ENCODE measurements around the gene TECPR1.
"Not testable (repeated sequence)": the region's sequence is repeated elsewhere in the genome, so short reads cannot be mapped to it uniquely, and the experiment has no call there.

Gene TECPR1

DNA sequence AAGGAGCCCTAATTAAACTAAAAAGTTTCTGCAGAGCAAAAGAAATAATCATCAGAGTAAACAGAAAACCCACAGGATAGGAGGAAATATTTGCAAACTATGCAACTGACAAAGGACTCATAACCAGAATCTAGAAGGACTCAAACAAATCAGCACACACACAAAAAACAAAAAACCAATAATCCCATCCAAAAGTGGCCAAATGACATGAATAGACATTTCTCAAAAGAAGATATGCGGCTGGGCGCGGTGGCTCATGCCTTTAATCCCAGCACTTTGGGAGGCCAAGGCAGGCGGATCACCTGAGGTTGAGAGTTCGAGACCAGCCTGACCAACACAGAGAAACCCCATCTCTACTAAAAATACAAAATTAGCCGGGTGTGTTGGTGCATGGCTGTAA is 32.6 kb downstream of the TECPR1 start:
- H3K4me1 ChIP-seq (ENCODE audit: control insufficient read depth, low read depth, low read length); DNase-seq; H3K4me3 ChIP-seq (ENCODE audit: low read length); H3K4me2 ChIP-seq (ENCODE audit: low read length); H2AK5ac ChIP-seq (ENCODE audit: low read length); H3K18ac ChIP-seq (ENCODE audit: low read length); H3K23ac ChIP-seq (ENCODE audit: low read length); H3K79me2 ChIP-seq (ENCODE audit: control insufficient read depth, insufficient read depth, low read length); H3K27ac ChIP-seq (ENCODE audit: low read depth, low read length); H3K4ac ChIP-seq (ENCODE audit: low read depth, low read length); H3K9ac ChIP-seq (ENCODE audit: low read length); H2BK15ac ChIP-seq (replicated peaks; ENCODE audit: low read depth); H3K27me3 ChIP-seq (ENCODE audit: insufficient read depth, low read length, poor library complexity); H2BK5ac ChIP-seq (ENCODE audit: low read length); H3K79me1 ChIP-seq (ENCODE audit: low read length); H3K56ac ChIP-seq (ENCODE audit: low read length); H4K8ac ChIP-seq (ENCODE audit: low read depth, low read length); H4K5ac ChIP-seq (ENCODE audit: low read length); H3K36me3 ChIP-seq (ENCODE audit: control insufficient read depth, insufficient read depth, low read length); H2BK120ac ChIP-seq (ENCODE audit: low read depth, low read length): not testable (repeated sequence)
- no CpG with 5 or more reads among the region's 6 CpGs for WGBS (ENCODE audit: extremely low coverage, insufficient coverage, low lambda C conversion rate)

DNA sequence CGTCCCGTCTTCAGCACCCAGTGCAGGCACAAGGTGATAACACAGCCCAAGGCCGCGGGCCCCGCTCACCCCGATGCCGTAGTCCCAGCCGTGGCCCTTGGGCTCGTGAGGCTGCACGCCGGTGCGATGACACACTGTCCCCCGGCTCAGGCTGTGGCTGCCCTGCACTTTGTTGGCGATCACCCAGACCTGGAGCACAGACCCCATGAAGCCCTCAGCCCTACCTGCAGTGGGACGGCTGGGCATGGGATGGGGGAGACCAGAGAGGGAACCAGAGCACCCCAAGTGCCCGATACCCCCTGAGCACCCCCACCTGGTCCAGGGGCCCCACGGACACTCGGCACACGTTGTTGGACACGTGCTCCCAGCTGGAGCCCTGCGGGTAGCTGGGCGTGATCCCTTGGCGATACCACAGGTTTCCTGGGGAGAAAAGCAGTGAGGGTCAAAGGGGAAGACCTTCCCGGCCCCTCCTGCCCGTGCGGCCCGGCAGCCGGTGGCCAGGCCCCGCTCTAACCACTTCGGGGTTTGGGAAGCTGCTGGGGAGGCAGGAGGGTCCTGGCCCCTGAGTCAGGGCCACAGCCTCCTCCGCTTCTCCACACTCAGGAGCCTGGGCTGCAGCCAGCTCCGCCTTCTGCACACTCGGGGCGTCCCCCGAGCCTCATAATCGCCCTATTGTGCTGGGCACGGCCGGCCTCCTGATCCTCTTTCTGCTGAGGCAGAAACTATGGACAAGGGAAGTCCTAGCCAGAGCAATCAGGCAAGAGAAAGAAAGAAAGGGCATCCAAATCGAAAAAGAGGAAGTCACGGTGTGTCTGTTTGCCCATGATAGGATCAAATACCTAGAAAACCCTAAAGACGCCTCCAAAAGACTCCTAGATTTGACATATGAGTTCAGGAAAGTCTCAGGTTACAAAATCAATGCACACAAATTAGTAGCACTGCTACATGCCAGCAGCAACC is 34.1 kb downstream of the TECPR1 start:
- H3K4me3 ChIP-seq (ENCODE audit: low read length) = no peak overlapping the region
- no peaks in the 10 kb centered on the region for H3K4me1 ChIP-seq (ENCODE audit: control insufficient read depth, low read depth, low read length)
- no peak overlapping the region for H3K4me2 ChIP-seq (ENCODE audit: low read length)
- no peak for DNase-seq
- no peak overlapping the region for H3K23ac ChIP-seq (ENCODE audit: low read length)
- no peak overlapping the region for H4K5ac ChIP-seq (ENCODE audit: low read length)
- no peak overlapping the region for H2AK5ac ChIP-seq (ENCODE audit: low read length)
- no peak overlapping the region for H3K9ac ChIP-seq (ENCODE audit: low read length)
- H3K18ac ChIP-seq (ENCODE audit: low read length) = no peak overlapping the region
- H3K79me2 ChIP-seq (ENCODE audit: control insufficient read depth, insufficient read depth, low read length) = no peaks in the 10 kb centered on the region
- H3K27ac ChIP-seq (ENCODE audit: low read depth, low read length) = no peak overlapping the region
- H3K56ac ChIP-seq (ENCODE audit: low read length) = no peak overlapping the region
- no peak overlapping the region for H3K4ac ChIP-seq (ENCODE audit: low read depth, low read length)
- no peak overlapping the region for H4K8ac ChIP-seq (ENCODE audit: low read depth, low read length)
- no peak overlapping the region for H2BK5ac ChIP-seq (ENCODE audit: low read length)
- H2BK15ac ChIP-seq (replicated peaks; ENCODE audit: low read depth) = no peak overlapping the region
- no peaks in the 10 kb centered on the region for H3K36me3 ChIP-seq (ENCODE audit: control insufficient read depth, insufficient read depth, low read length)
- H2BK120ac ChIP-seq (ENCODE audit: low read depth, low read length) = no peak overlapping the region
- H3K79me1 ChIP-seq (ENCODE audit: low read length) = no peaks in the 10 kb centered on the region
- no peaks in the 10 kb centered on the region for H3K27me3 ChIP-seq (ENCODE audit: insufficient read depth, low read length, poor library complexity)
- no CpG with 5 or more reads among the region's 41 CpGs for WGBS (ENCODE audit: extremely low coverage, insufficient coverage, low lambda C conversion rate)

DNA sequence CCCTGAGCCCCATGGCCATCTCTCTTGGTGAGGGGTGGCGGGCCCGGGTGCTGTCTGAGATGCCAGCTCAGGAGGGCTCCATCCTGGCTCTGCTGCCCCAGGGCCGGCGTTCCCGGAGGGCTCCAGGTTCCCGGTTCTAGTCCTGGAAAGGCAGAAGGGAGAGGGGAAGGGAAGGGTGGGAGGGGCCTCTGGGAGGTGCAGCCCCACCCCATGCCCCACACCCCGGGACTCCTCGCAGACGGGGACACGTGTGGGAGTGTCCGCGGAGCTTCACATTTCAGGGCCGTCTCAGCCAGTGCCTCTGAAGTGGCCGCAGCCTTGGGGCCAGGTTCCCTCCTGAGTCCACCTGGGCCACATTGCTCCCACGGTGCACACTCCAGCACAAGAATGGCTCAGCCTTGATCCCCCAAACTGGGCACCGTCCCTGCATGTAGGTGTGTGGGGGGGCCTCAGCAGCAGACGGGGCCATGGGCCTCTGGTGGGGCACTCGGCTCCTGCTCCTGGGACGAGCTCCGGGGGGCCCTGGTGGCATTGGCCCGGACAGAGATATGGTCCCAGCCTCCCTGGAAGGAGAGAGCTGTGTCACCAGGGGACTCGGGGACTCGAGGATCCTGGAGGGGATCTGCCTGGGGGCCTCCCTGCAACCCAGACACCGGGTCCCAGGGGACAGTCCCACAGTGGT is 35.0 kb downstream of the TECPR1 start:
- H3K79me2 ChIP-seq (ENCODE audit: control insufficient read depth, insufficient read depth, low read length) = no peaks in the 10 kb centered on the region
- H3K4me3 ChIP-seq (ENCODE audit: low read length) = no peak overlapping the region
- H2AK5ac ChIP-seq (ENCODE audit: low read length) = no peak overlapping the region
- H3K9ac ChIP-seq (ENCODE audit: low read length) = no peak overlapping the region
- H2BK120ac ChIP-seq (ENCODE audit: low read depth, low read length) = no peak overlapping the region
- H4K8ac ChIP-seq (ENCODE audit: low read depth, low read length) = no peak overlapping the region
- H3K36me3 ChIP-seq (ENCODE audit: control insufficient read depth, insufficient read depth, low read length) = no peaks in the 10 kb centered on the region
- H2BK5ac ChIP-seq (ENCODE audit: low read length) = no peak overlapping the region
- no peak overlapping the region for H3K23ac ChIP-seq (ENCODE audit: low read length)
- no peaks in the 10 kb centered on the region for H3K4me1 ChIP-seq (ENCODE audit: control insufficient read depth, low read depth, low read length)
- H3K79me1 ChIP-seq (ENCODE audit: low read length) = no peaks in the 10 kb centered on the region
- H3K4ac ChIP-seq (ENCODE audit: low read depth, low read length) = no peak overlapping the region
- no peaks in the 10 kb centered on the region for H3K27me3 ChIP-seq (ENCODE audit: insufficient read depth, low read length, poor library complexity)
- H3K27ac ChIP-seq (ENCODE audit: low read depth, low read length) = no peak overlapping the region
- no CpG with 5 or more reads among the region's 24 CpGs for WGBS (ENCODE audit: extremely low coverage, insufficient coverage, low lambda C conversion rate)
- H3K4me2 ChIP-seq (ENCODE audit: low read length) = no peak overlapping the region
- H3K18ac ChIP-seq (ENCODE audit: low read length) = no peak overlapping the region
- H4K5ac ChIP-seq (ENCODE audit: low read length) = no peak overlapping the region
- H2BK15ac ChIP-seq (replicated peaks; ENCODE audit: low read depth) = no peak overlapping the region
- no peak overlapping the region for H3K56ac ChIP-seq (ENCODE audit: low read length)
- no peak for DNase-seq

DNA sequence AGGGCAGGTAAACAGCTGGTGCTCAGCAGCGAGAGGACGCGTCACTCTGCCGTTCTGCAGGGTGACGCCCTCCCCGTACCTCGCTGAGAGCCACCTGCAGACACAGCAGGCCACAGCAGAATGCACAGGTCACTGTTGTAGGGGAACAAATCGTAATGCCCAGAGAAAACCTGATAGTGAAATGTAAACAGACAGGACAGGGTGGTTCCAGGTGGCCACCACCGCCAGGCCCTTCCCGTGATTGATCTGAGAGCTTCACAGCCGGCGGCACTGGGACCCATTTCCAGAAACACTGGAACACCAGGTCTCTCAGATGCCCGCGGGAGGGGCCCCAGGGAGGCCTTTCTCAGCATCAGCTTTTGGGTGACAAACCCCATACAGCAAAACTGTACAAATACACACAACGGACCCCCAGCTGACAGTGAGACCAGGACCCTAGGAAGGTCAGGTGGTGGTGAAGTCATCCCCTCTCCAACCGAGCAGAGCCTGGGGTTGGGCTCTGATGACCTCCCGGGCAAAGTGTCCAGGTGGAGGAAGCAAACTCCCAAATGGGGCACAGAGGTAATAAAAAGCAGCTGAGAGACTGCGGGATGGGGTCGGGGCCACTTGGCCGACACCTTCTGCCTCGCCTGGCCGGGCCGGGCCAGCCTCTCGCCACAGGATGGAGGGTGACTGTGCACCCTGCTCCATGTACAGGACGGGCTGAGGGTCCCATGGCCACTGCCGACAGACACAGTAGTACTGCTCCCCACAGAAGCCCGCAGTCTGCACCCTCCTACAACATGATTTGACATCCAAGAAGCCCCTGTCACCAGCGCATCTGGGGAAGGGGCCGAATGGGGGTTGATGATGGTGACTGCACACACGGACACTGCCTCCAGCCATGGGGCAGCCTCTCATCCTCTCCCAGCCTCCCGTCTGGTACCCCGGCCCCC is 36.2 kb downstream of the TECPR1 start:
- Histone ChIP-seq H3K9ac (ENCODE audit: low read length) (no peak overlapping the region), H4K8ac (ENCODE audit: low read depth, low read length) (no peak overlapping the region), H4K5ac (ENCODE audit: low read length) (no peak overlapping the region), H3K4me2 (ENCODE audit: low read length) (no peak overlapping the region), H3K36me3 (ENCODE audit: control insufficient read depth, insufficient read depth, low read length) (no peaks in the 10 kb centered on the region), H3K27me3 (ENCODE audit: insufficient read depth, low read length, poor library complexity) (no peaks in the 10 kb centered on the region), H3K56ac (ENCODE audit: low read length) (no peak overlapping the region), H2BK5ac (ENCODE audit: low read length) (no peak overlapping the region), H3K4ac (ENCODE audit: low read depth, low read length) (no peak overlapping the region), H3K18ac (ENCODE audit: low read length) (no peak overlapping the region), H3K4me1 (ENCODE audit: control insufficient read depth, low read depth, low read length) (no peaks in the 10 kb centered on the region), H3K79me2 (ENCODE audit: control insufficient read depth, insufficient read depth, low read length) (no peaks in the 10 kb centered on the region), H3K4me3 (ENCODE audit: low read length) (no peak overlapping the region), H3K23ac (ENCODE audit: low read length) (no peak overlapping the region), H2BK120ac (ENCODE audit: low read depth, low read length) (no peak overlapping the region), H3K27ac (ENCODE audit: low read depth, low read length) (no peak overlapping the region), H2BK15ac (replicated peaks; ENCODE audit: low read depth) (no peak overlapping the region), H2AK5ac (ENCODE audit: low read length) (no peak overlapping the region), H3K79me1 (ENCODE audit: low read length) (no peaks in the 10 kb centered on the region)
- no peak for DNase-seq
- no CpG with 5 or more reads among the region's 32 CpGs for WGBS (ENCODE audit: extremely low coverage, insufficient coverage, low lambda C conversion rate)

DNA sequence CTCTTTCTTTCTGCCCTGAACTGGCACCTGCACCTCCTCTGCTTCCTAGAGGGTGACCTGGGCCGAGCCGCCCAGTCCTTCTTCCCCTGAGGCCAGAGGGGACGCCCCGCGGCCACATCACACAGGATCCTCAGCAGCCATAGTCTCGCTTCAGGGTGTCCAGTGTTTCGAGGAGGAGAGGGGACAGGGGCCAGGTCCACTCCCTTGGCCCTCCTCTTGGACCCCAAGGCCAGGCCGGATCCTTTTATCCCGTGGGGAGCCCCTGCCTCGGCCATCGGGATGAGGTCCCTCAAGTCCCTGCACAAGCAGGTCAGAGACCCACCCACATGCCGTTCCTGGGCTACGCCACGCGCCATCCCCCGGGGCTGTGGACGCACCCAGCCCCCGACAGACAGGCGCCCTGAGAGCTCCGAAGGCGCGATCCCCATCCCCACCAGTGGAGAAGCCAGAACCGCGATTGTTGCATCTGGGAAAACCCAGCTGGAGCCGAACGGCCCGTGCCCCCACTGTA is 37.2 kb downstream of the TECPR1 start:
- no CpG with 5 or more reads among the region's 27 CpGs for WGBS (ENCODE audit: extremely low coverage, insufficient coverage, low lambda C conversion rate)
- Histone ChIP-seq H4K5ac (ENCODE audit: low read length) (no peak overlapping the region), H3K36me3 (ENCODE audit: control insufficient read depth, insufficient read depth, low read length) (no peaks in the 10 kb centered on the region), H2AK5ac (ENCODE audit: low read length) (no peak overlapping the region), H2BK5ac (ENCODE audit: low read length) (no peak overlapping the region), H3K23ac (ENCODE audit: low read length) (no peak overlapping the region), H3K79me1 (ENCODE audit: low read length) (no peaks in the 10 kb centered on the region), H3K18ac (ENCODE audit: low read length) (no peak overlapping the region), H3K4me2 (ENCODE audit: low read length) (no peak overlapping the region), H4K8ac (ENCODE audit: low read depth, low read length) (no peak overlapping the region), H3K27me3 (ENCODE audit: insufficient read depth, low read length, poor library complexity) (no peaks in the 10 kb centered on the region), H3K4me1 (ENCODE audit: control insufficient read depth, low read depth, low read length) (no peaks in the 10 kb centered on the region), H2BK15ac (replicated peaks; ENCODE audit: low read depth) (no peak overlapping the region), H3K27ac (ENCODE audit: low read depth, low read length) (no peak overlapping the region), H2BK120ac (ENCODE audit: low read depth, low read length) (no peak overlapping the region), H3K56ac (ENCODE audit: low read length) (no peak overlapping the region), H3K4ac (ENCODE audit: low read depth, low read length) (no peak overlapping the region), H3K9ac (ENCODE audit: low read length) (no peak overlapping the region), H3K79me2 (ENCODE audit: control insufficient read depth, insufficient read depth, low read length) (no peaks in the 10 kb centered on the region), H3K4me3 (ENCODE audit: low read length) (no peak overlapping the region)
- DNase-seq = no peak

Measured in mesendoderm (in vitro differentiated cells).